Heart left ventricle (tissue), 16 donors: ENCODE data around the gene PLA2G4A. TPM values are rescaled to one million over a fixed set of nuclear protein-coding genes. Genes with fewer than 3 reads are reported as not detected.

Experiments used
- ATAC-seq, 4 donors: fragments of 200-7000 bp; cut with Tn5 transposase; one replicate each; pipeline ENCODE4 v1.9.1; 2020 to 2022; ENCODE audit warnings: moderate library complexity in 4 of 4, mild to moderate bottlenecking in 3 of 4, moderate number of reproducible peaks in 1 of 4
- DNase-seq, 5 donors: peaks; one replicate each; pipeline ENCODE4 v3.0.0-alpha.2; 2020
- H3K27ac ChIP-seq, 12 donors: fragments of 200-600 bp; sonication (generic) in 4 of 12; one replicate each; pipeline versions ENCODE4 v1.5.0 to v1.8.0; 2016 to 2022; ENCODE audit warnings: mild to moderate bottlenecking in 2 of 12
- H3K27me3 ChIP-seq, 9 donors: fragments of 200-600 bp; sonication (generic) in 2 of 9; one replicate each; pipeline versions ENCODE4 v1.5.1 to v1.8.0; 2016 to 2022; ENCODE audit warnings: mild to moderate bottlenecking in 3 of 9
- H3K36me3 ChIP-seq, 9 donors: fragments of 200-600 bp; sonication (generic) in 2 of 9; one replicate each; pipeline versions ENCODE4 v1.5.0 to v1.8.0; 2018 to 2022; ENCODE audit warnings: mild to moderate bottlenecking in 2 of 9
- H3K4me1 ChIP-seq, 12 donors: fragments of 200-600 bp; sonication (generic) in 4 of 12; one replicate each; pipeline versions ENCODE4 v1.5.0 to v1.8.0; 2016 to 2022; ENCODE audit warnings: mild to moderate bottlenecking in 3 of 12
- H3K4me3 ChIP-seq, 12 donors: fragments of 200-600 bp; sonication (generic) in 4 of 12; one replicate each; pipeline versions ENCODE4 v1.5.0 to v1.8.0; 2017 to 2022; ENCODE audit warnings: mild to moderate bottlenecking in 9 of 12, moderate library complexity in 4 of 12
- H3K9me3 ChIP-seq, 12 donors: fragments of 200-600 bp; sonication (generic) in 4 of 12; one replicate each; pipeline versions ENCODE4 v1.5.0 to v1.8.0; 2016 to 2022; ENCODE audit warnings: mild to moderate bottlenecking in 1 of 12
- CTCF ChIP-seq, 12 donors: fragments of 200-600 bp; sonication (generic) in 4 of 12; IDR thresholded peaks; one replicate each; pipeline versions ENCODE4 v1.5.0 to v1.8.0; 2018 to 2022; ENCODE audit warnings: antibody characterized with exemption in 12 of 12, mild to moderate bottlenecking in 5 of 12
- POLR2A ChIP-seq, 2 donors: fragments of 450-650 bp; IDR thresholded peaks; one replicate each; pipeline ENCODE4 v1.6.1; 2017; ENCODE audit warnings: antibody characterized with exemption in 2 of 2, mild to moderate bottlenecking in 2 of 2, moderate library complexity in 2 of 2
- WGBS, 4 donors: extraction: QIAGEN DNeasy Blood & Tissue Kit in 2 of 4; methylation state at CpG; one replicate each; pipeline versions ENCODE4 v1.1.5 to v1.1.7; 2013 to 2018; 5-methylcytosine and 5-hydroxymethylcytosine counted together
- intact Hi-C, 10 donors: fragments of 100-400 bp; cut with DNase I; formaldehyde crosslinking; loops; one replicate each; pipeline versions ENCODE4 v1.11.1 to v1.14.2; 2022
- polyA plus RNA-seq, 2 donors: library from polyadenylated mRNA; stranded (reverse); fragments of 200-250 nt; gene quantifications; one replicate each; pipeline ENCODE4 v1.2.3, GENCODE V29; 2013
- total RNA-seq, 9 donors: library from RNA; depleted of rRNA in 2 of 9; stranded (reverse); fragments of >200 nt in 2 of 9; fragmentation: NEBNext Ultra II Directional in 3 of 9; extraction: Animal tissue kit (Norgen Biotek cat#: 25700) in 3 of 9; gene quantifications; one replicate each; pipeline versions ENCODE4 v1.1.0 to v1.2.4, GENCODE V29; 2016 to 2023
- donor health status: ischemic (EF 13 %, LVEDD 7.1; RV severe dilation, severe dysfunction).
- donor health status: healthy with polysubstance abuse.
- donor health status: DM: no; HTN: yes; CAD: no.
- donor health status: DM: no; HTN: no; CAD: no.
- donor health status: ischemic (EF 25% LVEDD 6.9; RV normal size, moderate dysfunction).
- donor health status: ischemic (EF 25% LVEDD 5.7; RV mildly dilated, moderate dysfunction).
- donor health status: healthy.
- donor health status: DM: yes; HTN: yes; CAD: no.
- donor health status: ischemic (EF 35%, LVEDD 5.7; RV mildly dilated, moderate dysfunction).
- donor health status: nonischemic (EF 11% LVEDD 7.7; RV severe dilation, severe dysfunction).
- donor health status: DM: yes; HTN: yes; CAD: no.
- donor health status: PGD.
- donor health status: ischemic (EF 29% LVEDD 5.4; RV normal size, mild dysfunction).
- donor health status: nonischemic (EF 23%, LVEDD 6.1; RV moderate dilation, normal function).

PLA2G4A gene
- total and polyA plus RNA-seq, 11 donors, result 0.91 to 5.8 (median 1.8) TPM

GRCh38 chr1:186793582-186793927, 35.2 kb upstream of the PLA2G4A start:
- no peak for DNase-seq
- WGBS, 4 donors, result 29 to 43% (median 37%) methylated on average over 1 of the region's 1 CpG
- H3K36me3 ChIP-seq, result no peaks in the 10 kb centered on the region

GRCh38 chr1:186798960-186799688, 29.6 kb upstream of the PLA2G4A start:
- H3K4me1 ChIP-seq, result no peaks in the 10 kb centered on the region
- H3K27ac ChIP-seq, result no peak overlapping the region
- no peaks in the 10 kb centered on the region for H3K36me3 ChIP-seq
- no peaks in the 10 kb centered on the region for H3K27me3 ChIP-seq
- TF ChIP-seq POLR2A (IDR thresholded peaks at IDR 0.05), result no peak
- no peak for TF ChIP-seq CTCF (IDR thresholded peaks at IDR 0.05)
- DNase-seq (no peak), ATAC-seq (no peak)
- no peak overlapping the region for H3K4me3 ChIP-seq
- intact Hi-C loops, result no loop called here
- no peaks in the 10 kb centered on the region for H3K9me3 ChIP-seq
- 68 to 73% (median 69%) methylated on average over 4 of the region's 4 CpGs for WGBS, 4 donors

More at GRCh38 chr1:186793582-186793927, 35.2 kb upstream of the PLA2G4A start:
- ATAC-seq, result no peak
- no peak overlapping the region for H3K27ac ChIP-seq
- no peaks in the 10 kb centered on the region for H3K4me1 ChIP-seq
- TF ChIP-seq CTCF (IDR thresholded peaks at IDR 0.05), result no peak
- TF ChIP-seq POLR2A (IDR thresholded peaks at IDR 0.05), result no peak
- no peaks in the 10 kb centered on the region for H3K9me3 ChIP-seq
- intact Hi-C loops, result no loop called here
- no peaks in the 10 kb centered on the region for H3K27me3 ChIP-seq
- no peak overlapping the region for H3K4me3 ChIP-seq

GRCh38 chr1:186799689-186800054, 29.1 kb upstream of the PLA2G4A start:
- no peak for ATAC-seq

GRCh38 chr1:186802388-186802787, 26.4 kb upstream of the PLA2G4A start:
- H3K36me3 ChIP-seq, result no peaks in the 10 kb centered on the region
- no peak overlapping the region for H3K27ac ChIP-seq
- TF ChIP-seq CTCF (IDR thresholded peaks at IDR 0.05) (no peak), POLR2A (IDR thresholded peaks at IDR 0.05) (no peak)
- ATAC-seq, result no peak
- no peaks in the 10 kb centered on the region for H3K9me3 ChIP-seq
- no peaks in the 10 kb centered on the region for H3K27me3 ChIP-seq
- 61 to 78% (median 68%) methylated on average over 1 of the region's 1 CpG for WGBS, 4 donors
- intact Hi-C loops, result no loop called here
- no peak overlapping the region for H3K4me3 ChIP-seq
- H3K4me1 ChIP-seq, result no peaks in the 10 kb centered on the region
- DNase-seq, result no peak

More at GRCh38 chr1:186799689-186800054, 29.1 kb upstream of the PLA2G4A start:
- Histone ChIP-seq H3K4me1 (no peaks in the 10 kb centered on the region), H3K27me3 (no peaks in the 10 kb centered on the region), H3K9me3 (no peaks in the 10 kb centered on the region), H3K36me3 (no peaks in the 10 kb centered on the region), H3K27ac (no peak overlapping the region), H3K4me3 (no peak overlapping the region)
- no peak for DNase-seq
- TF ChIP-seq CTCF (IDR thresholded peaks at IDR 0.05), result no peak
- no peak for TF ChIP-seq POLR2A (IDR thresholded peaks at IDR 0.05)
- intact Hi-C loops, result no loop called here
